ENCODE results near the gene KIF1B. TPM values are rescaled to one million over a fixed set of nuclear protein-coding genes. Genes with fewer than 3 reads are reported as not detected.

The KIF1B gene
- total RNA-seq, 5 donors from 2014 or later (not counting 1 experiment from before 2014, with no cell fraction given), result 10.3 to 15.3 (median 13.8) TPM

DNA sequence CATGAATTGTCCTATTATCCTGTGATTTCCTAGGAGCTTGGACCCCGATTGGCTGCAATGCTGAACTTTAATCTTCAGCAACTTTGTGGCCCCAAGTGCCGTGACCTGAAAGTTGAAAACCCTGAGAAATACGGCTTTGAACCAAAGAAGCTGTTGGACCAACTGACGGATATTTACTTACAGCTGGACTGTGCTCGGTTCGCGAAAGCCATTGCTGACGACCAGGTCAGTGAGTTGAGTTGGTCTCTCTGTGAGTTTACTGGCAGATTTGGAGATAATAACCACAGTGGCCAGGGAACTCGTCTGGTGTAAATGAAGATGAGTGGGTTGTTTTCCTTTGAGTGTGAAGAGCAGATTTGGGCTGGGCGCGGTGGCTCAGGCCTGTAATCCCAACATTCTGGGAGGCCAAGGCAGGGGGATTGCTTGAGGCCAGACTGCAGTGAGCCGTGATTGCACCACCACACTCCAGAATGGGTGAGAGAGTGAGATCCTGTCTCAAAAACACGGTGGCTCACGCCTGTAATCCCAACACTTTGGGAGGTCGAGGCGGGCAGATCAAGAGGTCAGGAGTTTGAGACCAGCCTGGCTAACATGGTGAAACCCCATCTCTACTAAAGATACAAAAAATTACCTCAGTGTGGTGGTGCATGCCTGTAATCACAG lies 39.1 kb upstream of the KIF1B start:
- Mint-ChIP-seq H3K27me3 (no peaks in the 10 kb centered on the region), H3K4me3 (no peak overlapping the region), H3K27ac (peak overlapping the region in 1 of 2 donors; percentile 16), H3K36me3 (peaks cover 59% of the 10 kb centered on the region), H3K9me3 (peaks cover 5 to 11% (median 6%) of the 10 kb centered on the region in 3 donors), H3K4me1 (peaks cover 0 to 16% (median 16%) of the 10 kb centered on the region in 3 donors)
- no peaks in the 10 kb centered on the region for H3K9me3 ChIP-seq
- H3K27me3 ChIP-seq (replicated peaks in 1 of 2; ENCODE audit: control insufficient read depth in 2 of 2, extremely low read depth in 1 of 2, insufficient read depth in 2 of 2, low read length in 1 of 2), result no peaks in the 10 kb centered on the region
- DNase-seq, result no peak
- no peak overlapping the region for H3K4me3 ChIP-seq (ENCODE audit: control insufficient read depth in 1 of 2, extremely low read depth in 1 of 2, low read length in 1 of 2)
- CTCF ChIA-PET, result no interaction called here
- peaks cover 0 to 7% of the 10 kb centered on the region in 2 experiments for H3K4me1 ChIP-seq (ENCODE audit: control insufficient read depth in 1 of 2, extremely low read depth in 1 of 2, insufficient read depth in 2 of 2, low read length in 2 of 2)
- POLR2A ChIA-PET, result no interaction called here
- no peak for ATAC-seq (replicated peaks in 1 of 4)
- 93% methylated on average over 8 of the region's 16 CpGs for WGBS (ENCODE audit: insufficient coverage)
- peaks cover 23 to 58% of the 10 kb centered on the region in 2 donors for H3K36me3 ChIP-seq (ENCODE audit: control insufficient read depth in 2 of 2, extremely low read depth in 1 of 2, insufficient read depth in 1 of 2, low read length in 1 of 2)
- H3K27ac ChIP-seq (ENCODE audit: low read length), result no peak overlapping the region

DNA sequence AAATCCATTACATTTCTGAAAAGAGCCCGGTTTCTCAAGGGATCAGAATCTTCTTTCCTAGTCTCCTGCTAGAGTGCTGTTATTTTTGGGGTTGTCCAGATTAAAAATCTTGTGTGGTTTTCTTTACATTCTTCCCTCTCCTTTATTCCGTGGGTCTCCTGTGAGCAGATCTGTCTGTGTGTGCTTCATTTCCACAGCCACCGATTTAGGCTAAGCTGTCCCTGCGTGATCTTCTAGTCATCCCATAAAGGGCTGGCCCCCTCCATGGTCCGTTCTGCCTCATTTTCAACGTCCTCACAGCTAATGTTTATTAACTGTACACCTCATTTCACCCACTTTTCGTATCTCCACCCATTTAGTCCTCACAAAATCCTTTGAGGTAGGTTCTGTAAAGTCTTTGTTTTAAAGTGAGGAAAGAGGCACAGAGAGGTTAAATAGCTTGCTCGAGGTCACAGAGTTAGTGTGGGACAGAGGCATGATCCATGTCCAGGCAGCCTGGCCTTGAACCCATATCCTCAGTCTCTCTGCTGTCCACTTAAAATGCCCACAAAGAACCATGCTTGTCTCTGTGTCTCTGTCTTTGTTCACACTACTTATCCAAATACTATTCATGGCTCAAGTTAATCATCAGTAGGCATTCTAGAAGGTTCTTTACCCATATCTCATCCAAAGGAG lies 38.2 kb upstream of the KIF1B start:
- POLR2A ChIA-PET, result no interaction called here
- no peak overlapping the region for H3K27ac ChIP-seq (ENCODE audit: low read length)
- H3K27me3 ChIP-seq (replicated peaks in 1 of 2; ENCODE audit: control insufficient read depth in 2 of 2, extremely low read depth in 1 of 2, insufficient read depth in 2 of 2, low read length in 1 of 2), result no peaks in the 10 kb centered on the region
- H3K27ac Mint-ChIP-seq, result no peak overlapping the region
- peaks cover 0 to 16% (median 16%) of the 10 kb centered on the region in 3 donors for H3K4me1 Mint-ChIP-seq
- CTCF ChIA-PET, result no interaction called here
- peaks cover 0 to 7% of the 10 kb centered on the region in 2 experiments for H3K4me1 ChIP-seq (ENCODE audit: control insufficient read depth in 1 of 2, extremely low read depth in 1 of 2, insufficient read depth in 2 of 2, low read length in 2 of 2)
- WGBS (ENCODE audit: insufficient coverage), result 92% methylated on average over 2 of the region's 8 CpGs
- H3K27me3 Mint-ChIP-seq, result no peaks in the 10 kb centered on the region
- H3K9me3 ChIP-seq, result no peaks in the 10 kb centered on the region
- H3K4me3 Mint-ChIP-seq, result no peak overlapping the region
- peaks cover 22 to 55% of the 10 kb centered on the region in 2 donors for H3K36me3 ChIP-seq (ENCODE audit: control insufficient read depth in 2 of 2, extremely low read depth in 1 of 2, insufficient read depth in 1 of 2, low read length in 1 of 2)
- no peak overlapping the region for H3K4me3 ChIP-seq (ENCODE audit: control insufficient read depth in 1 of 2, extremely low read depth in 1 of 2, low read length in 1 of 2)
- peaks cover 5 to 11% (median 6%) of the 10 kb centered on the region in 3 donors for H3K9me3 Mint-ChIP-seq
- peaks cover 63% of the 10 kb centered on the region for H3K36me3 Mint-ChIP-seq
- DNase-seq, result no peak
- no peak for ATAC-seq (replicated peaks in 1 of 4)

DNA sequence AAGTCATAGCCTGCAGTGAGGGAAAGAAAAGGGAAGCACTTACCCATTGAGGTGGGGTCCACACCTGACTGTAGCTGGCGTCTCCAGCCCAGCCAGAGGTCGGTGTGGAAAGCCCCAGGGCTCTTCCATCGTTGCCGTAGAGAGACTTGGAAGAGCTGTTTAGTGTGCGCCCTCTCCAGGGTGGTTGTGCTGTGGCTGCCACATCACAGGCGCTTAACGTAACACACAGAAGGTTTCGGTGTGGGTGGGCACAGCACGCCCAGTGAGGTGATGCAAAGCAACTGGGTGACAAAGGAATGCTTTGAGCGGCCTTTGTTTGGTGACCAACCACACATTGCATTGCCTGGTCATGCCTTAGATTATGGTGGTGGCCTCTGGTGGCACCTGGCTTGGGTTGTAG lies 36.8 kb upstream of the KIF1B start:
- peaks cover 0 to 7% of the 10 kb centered on the region in 2 experiments for H3K4me1 ChIP-seq (ENCODE audit: control insufficient read depth in 1 of 2, extremely low read depth in 1 of 2, insufficient read depth in 2 of 2, low read length in 2 of 2)
- ChIA-PET CTCF (no interaction called here), POLR2A (interaction anchor here in 1 of 2 donors (0.6 to 0.7 kb wide), 2 partner anchors 10 kb away, joined by 3 to 4 read pairs; no protein-coding TSS in a partner anchor)
- Mint-ChIP-seq H3K27me3 (no peaks in the 10 kb centered on the region), H3K9me3 (peaks cover 5 to 11% (median 6%) of the 10 kb centered on the region in 3 donors), H3K27ac (no peak overlapping the region), H3K4me1 (peaks cover 0 to 16% (median 16%) of the 10 kb centered on the region in 3 donors), H3K36me3 (peaks cover 56% of the 10 kb centered on the region), H3K4me3 (no peak overlapping the region)
- no peak overlapping the region for H3K4me3 ChIP-seq (ENCODE audit: control insufficient read depth in 1 of 2, extremely low read depth in 1 of 2, low read length in 1 of 2)
- DNase-seq, result peak in 2 of 35 experiments; percentile 1 to 9
- WGBS (ENCODE audit: insufficient coverage), result 95% methylated on average over 10 of the region's 10 CpGs
- H3K27ac ChIP-seq (ENCODE audit: low read length), result no peak overlapping the region
- peaks cover 22 to 51% of the 10 kb centered on the region in 2 donors for H3K36me3 ChIP-seq (ENCODE audit: control insufficient read depth in 2 of 2, extremely low read depth in 1 of 2, insufficient read depth in 1 of 2, low read length in 1 of 2)
- no peaks in the 10 kb centered on the region for H3K9me3 ChIP-seq
- H3K27me3 ChIP-seq (replicated peaks in 1 of 2; ENCODE audit: control insufficient read depth in 2 of 2, extremely low read depth in 1 of 2, insufficient read depth in 2 of 2, low read length in 1 of 2), result no peaks in the 10 kb centered on the region
- ATAC-seq (replicated peaks in 1 of 4), result no peak

DNA sequence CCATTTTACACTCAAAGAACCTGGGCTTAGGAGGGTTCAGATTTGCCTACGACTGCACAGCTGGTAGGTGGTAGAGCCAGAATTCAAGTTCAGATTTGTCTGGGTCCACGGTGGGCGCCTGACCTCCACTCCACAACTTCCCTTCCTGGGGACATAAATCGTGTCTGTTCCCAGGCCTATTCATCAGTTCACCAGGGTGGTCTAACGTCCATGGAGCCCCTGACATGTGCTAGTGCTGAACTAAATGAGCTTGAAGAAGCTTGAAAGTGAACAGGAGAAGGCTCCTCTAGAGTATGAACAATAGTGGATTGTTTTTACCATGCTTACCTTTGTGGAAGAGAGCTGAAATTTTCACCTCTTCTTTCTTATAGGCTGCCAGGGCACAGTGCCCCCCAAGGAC lies 32.5 kb upstream of the KIF1B start:
- H3K36me3 ChIP-seq (ENCODE audit: control insufficient read depth in 2 of 2, extremely low read depth in 1 of 2, insufficient read depth in 1 of 2, low read length in 1 of 2), result peaks cover 23 to 43% of the 10 kb centered on the region in 2 donors
- peaks cover 5 to 11% (median 6%) of the 10 kb centered on the region in 3 donors for H3K9me3 Mint-ChIP-seq
- no peak for DNase-seq
- POLR2A ChIA-PET, result no interaction called here
- no peak overlapping the region for H3K27ac ChIP-seq (ENCODE audit: low read length)
- no peaks in the 10 kb centered on the region for H3K27me3 Mint-ChIP-seq
- no CpG with 5 or more reads among the region's 5 CpGs for WGBS (ENCODE audit: insufficient coverage)
- H3K9me3 ChIP-seq, result no peaks in the 10 kb centered on the region
- no peak overlapping the region for H3K4me3 ChIP-seq (ENCODE audit: control insufficient read depth in 1 of 2, extremely low read depth in 1 of 2, low read length in 1 of 2)
- H3K4me1 ChIP-seq (ENCODE audit: control insufficient read depth in 1 of 2, extremely low read depth in 1 of 2, insufficient read depth in 2 of 2, low read length in 2 of 2), result no peaks in the 10 kb centered on the region
- H3K27me3 ChIP-seq (replicated peaks in 1 of 2; ENCODE audit: control insufficient read depth in 2 of 2, extremely low read depth in 1 of 2, insufficient read depth in 2 of 2, low read length in 1 of 2), result no peaks in the 10 kb centered on the region
- no peak overlapping the region for H3K4me3 Mint-ChIP-seq
- H3K27ac Mint-ChIP-seq, result no peak overlapping the region
- ATAC-seq (replicated peaks in 1 of 4), result no peak
- peaks cover 51% of the 10 kb centered on the region for H3K36me3 Mint-ChIP-seq
- CTCF ChIA-PET, result interaction anchor here in 1 of 2 donors (0.5 kb wide), 1 partner anchor 503 kb away, joined by 5 read pairs; no protein-coding TSS in a partner anchor
- H3K4me1 Mint-ChIP-seq, result no peaks in the 10 kb centered on the region

DNA sequence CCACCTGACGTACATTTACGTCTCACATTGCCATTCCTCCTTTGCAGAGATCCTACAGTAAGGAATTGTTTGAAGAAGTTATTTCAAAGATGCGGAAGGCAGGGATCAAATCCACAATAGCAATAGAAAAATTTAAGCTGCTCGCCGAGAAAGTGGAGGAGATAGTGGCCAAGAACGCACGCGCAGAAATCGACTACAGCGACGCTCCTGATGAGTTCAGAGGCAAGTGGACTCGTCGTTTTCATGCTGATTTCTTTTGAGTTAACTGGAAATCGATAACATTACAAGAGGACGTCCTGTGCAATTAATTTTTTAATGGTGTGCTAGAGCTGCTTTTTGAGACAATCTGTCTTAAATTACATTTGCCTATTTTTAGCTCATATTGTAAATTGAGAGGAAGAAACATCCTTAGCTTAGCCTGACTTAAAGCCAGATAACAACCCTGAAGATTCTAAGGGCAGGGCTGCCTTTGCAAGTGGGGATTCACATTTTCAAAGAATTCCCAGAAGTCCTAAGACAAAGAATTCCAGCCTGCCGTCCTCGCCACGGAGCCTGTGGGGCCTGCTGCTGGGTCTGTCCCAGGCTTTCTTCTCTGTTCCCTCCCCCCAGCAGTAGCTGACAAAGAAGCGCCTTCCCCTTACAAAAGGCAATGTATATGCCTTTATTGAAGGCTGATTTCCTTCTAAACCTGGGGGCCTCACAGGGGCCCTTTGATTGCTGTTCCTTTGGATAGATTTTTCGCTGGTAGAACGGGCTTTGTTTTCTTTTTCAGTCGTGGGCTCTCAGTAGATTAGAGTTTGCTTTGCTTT lies 31.6 kb upstream of the KIF1B start:
- CTCF ChIA-PET, result no interaction called here
- no peak overlapping the region for H3K27ac Mint-ChIP-seq
- H3K36me3 Mint-ChIP-seq, result peaks cover 46% of the 10 kb centered on the region
- H3K9me3 Mint-ChIP-seq, result peaks cover 5 to 11% (median 6%) of the 10 kb centered on the region in 3 donors
- no peak overlapping the region for H3K4me3 ChIP-seq (ENCODE audit: control insufficient read depth in 1 of 2, extremely low read depth in 1 of 2, low read length in 1 of 2)
- no peaks in the 10 kb centered on the region for H3K27me3 Mint-ChIP-seq
- POLR2A ChIA-PET, result no interaction called here
- no peak for ATAC-seq (replicated peaks in 1 of 4)
- H3K27me3 ChIP-seq (replicated peaks in 1 of 2; ENCODE audit: control insufficient read depth in 2 of 2, extremely low read depth in 1 of 2, insufficient read depth in 2 of 2, low read length in 1 of 2), result no peaks in the 10 kb centered on the region
- H3K27ac ChIP-seq (ENCODE audit: low read length), result no peak overlapping the region
- no peaks in the 10 kb centered on the region for H3K4me1 ChIP-seq (ENCODE audit: control insufficient read depth in 1 of 2, extremely low read depth in 1 of 2, insufficient read depth in 2 of 2, low read length in 2 of 2)
- WGBS (ENCODE audit: insufficient coverage), result 96% methylated on average over 10 of the region's 22 CpGs
- no peaks in the 10 kb centered on the region for H3K4me1 Mint-ChIP-seq
- H3K36me3 ChIP-seq (ENCODE audit: control insufficient read depth in 2 of 2, extremely low read depth in 1 of 2, insufficient read depth in 1 of 2, low read length in 1 of 2), result peaks cover 20 to 37% of the 10 kb centered on the region in 2 donors
- DNase-seq, result no peak
- no peak overlapping the region for H3K4me3 Mint-ChIP-seq
- H3K9me3 ChIP-seq, result no peaks in the 10 kb centered on the region

DNA sequence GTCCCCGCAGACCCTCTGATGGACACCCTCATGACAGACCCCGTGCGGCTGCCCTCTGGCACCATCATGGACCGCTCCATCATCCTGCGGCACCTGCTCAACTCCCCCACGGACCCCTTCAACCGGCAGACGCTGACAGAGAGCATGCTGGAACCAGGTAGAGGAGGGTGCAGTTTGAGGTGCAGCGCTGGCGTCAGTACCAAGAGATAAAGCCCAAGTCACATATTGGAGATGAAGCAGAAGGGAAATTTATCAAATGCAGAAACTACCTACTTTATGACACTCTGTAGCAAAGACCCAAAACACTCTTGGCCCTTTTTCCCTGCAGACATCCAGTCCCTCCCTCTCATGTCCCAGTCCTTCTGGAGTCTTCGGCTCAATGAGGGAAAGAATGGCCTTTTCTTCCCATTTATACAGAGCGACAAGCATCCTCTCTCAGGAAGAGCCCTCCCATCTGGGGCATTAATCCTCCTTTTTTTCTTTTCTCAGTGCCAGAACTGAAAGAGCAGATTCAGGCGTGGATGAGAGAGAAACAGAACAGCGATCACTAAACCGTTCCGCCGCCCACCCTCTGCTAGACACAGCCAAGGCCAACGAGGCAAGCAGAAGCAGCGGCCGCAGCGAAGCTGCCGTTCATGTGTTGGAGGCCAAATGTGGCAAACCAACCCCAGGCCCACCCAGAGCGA lies 30.8 kb upstream of the KIF1B start:
- H3K4me1 Mint-ChIP-seq, result no peaks in the 10 kb centered on the region
- Histone ChIP-seq H3K4me3 (ENCODE audit: control insufficient read depth in 1 of 2, extremely low read depth in 1 of 2, low read length in 1 of 2) (no peak overlapping the region), H3K4me1 (ENCODE audit: control insufficient read depth in 1 of 2, extremely low read depth in 1 of 2, insufficient read depth in 2 of 2, low read length in 2 of 2) (no peaks in the 10 kb centered on the region), H3K36me3 (ENCODE audit: control insufficient read depth in 2 of 2, extremely low read depth in 1 of 2, insufficient read depth in 1 of 2, low read length in 1 of 2) (peaks cover 18 to 35% of the 10 kb centered on the region in 2 donors), H3K27ac (ENCODE audit: low read length) (no peak overlapping the region), H3K27me3 (replicated peaks in 1 of 2; ENCODE audit: control insufficient read depth in 2 of 2, extremely low read depth in 1 of 2, insufficient read depth in 2 of 2, low read length in 1 of 2) (no peaks in the 10 kb centered on the region), H3K9me3 (no peaks in the 10 kb centered on the region)
- H3K27me3 Mint-ChIP-seq, result no peaks in the 10 kb centered on the region
- 93% methylated on average over 11 of the region's 23 CpGs for WGBS (ENCODE audit: insufficient coverage)
- CTCF ChIA-PET, result no interaction called here
- POLR2A ChIA-PET, result no interaction called here
- ATAC-seq (replicated peaks in 1 of 4) (no peak), DNase-seq (no peak)
- H3K27ac Mint-ChIP-seq, result no peak overlapping the region
- H3K4me3 Mint-ChIP-seq, result no peak overlapping the region
- peaks cover 42% of the 10 kb centered on the region for H3K36me3 Mint-ChIP-seq
- peaks cover 5 to 11% (median 6%) of the 10 kb centered on the region in 3 donors for H3K9me3 Mint-ChIP-seq
